NT2/D1 (cell line): ENCODE measurements around the gene JDP2.

Experiments
- DNase-seq: peaks from one replicate; pipeline ENCODE4 v3.0.0-alpha.2; 2011; ENCODE audit warnings: low read depth, low spot score
- H3K27me3 ChIP-seq: 2 replicates; pipeline ENCODE4 v1.6.0; 2011; ENCODE audit warnings: mild to moderate bottlenecking; ENCODE audit not compliant: insufficient read length, insufficient read depth
- H3K36me3 ChIP-seq: 2 replicates; pipeline ENCODE4 v1.6.1; 2011; ENCODE audit warnings: mild to moderate bottlenecking, low read length, mixed read lengths; ENCODE audit not compliant: insufficient read depth, insufficient read length
- H3K4me1 ChIP-seq: 2 replicates; pipeline ENCODE4 v1.5.1; 2011; ENCODE audit not compliant: insufficient read depth, insufficient read length
- H3K4me3 ChIP-seq: 2 replicates; pipeline ENCODE4 v1.5.1; 2011; ENCODE audit warnings: low read depth; ENCODE audit not compliant: insufficient read length
- H3K9ac ChIP-seq: 2 replicates; pipeline ENCODE4 v1.6.0; 2011; ENCODE audit warnings: low read depth; ENCODE audit not compliant: insufficient read length
- H3K9me3 ChIP-seq: 2 replicates; pipeline ENCODE4 v1.5.1; 2011; ENCODE audit warnings: mild to moderate bottlenecking, low read length; ENCODE audit not compliant: insufficient read depth
- SUZ12 ChIP-seq: IDR thresholded peaks from 2 replicates; pipeline ENCODE4 v1.6.1; 2011; ENCODE audit not compliant: insufficient read length, insufficient read depth; ENCODE audit errors: extremely low read depth
- YY1 ChIP-seq: IDR thresholded peaks from 2 replicates; pipeline ENCODE4 v1.6.1; 2011; ENCODE audit not compliant: insufficient read length, insufficient read depth
- ZNF274 ChIP-seq: IDR thresholded peaks from 2 replicates; pipeline ENCODE4 v1.6.1; 2011; ENCODE audit warnings: mild to moderate bottlenecking, low read depth, low read length

The JDP2 gene

GRCh38 chr14:75491376-75491978, 63.7 kb downstream of the JDP2 start:
- no peaks in the 10 kb centered on the region for H3K9me3 ChIP-seq
- H3K4me1 ChIP-seq: no peaks in the 10 kb centered on the region
- no peaks in the 10 kb centered on the region for H3K36me3 ChIP-seq
- DNase-seq: no peak
- no peak for TF ChIP-seq YY1
- no peak for TF ChIP-seq SUZ12
- no peak for TF ChIP-seq ZNF274
- no peaks in the 10 kb centered on the region for H3K27me3 ChIP-seq
- H3K4me3 ChIP-seq: no peak overlapping the region
- H3K9ac ChIP-seq: no peak overlapping the region

- Histone ChIP-seq H3K4me3 (no peak overlapping the region), H3K27me3 (no peaks in the 10 kb centered on the region), H3K9me3 (no peaks in the 10 kb centered on the region), H3K36me3 (no peaks in the 10 kb centered on the region), H3K9ac (no peak overlapping the region), H3K4me1 (no peaks in the 10 kb centered on the region)
- no peak for TF ChIP-seq ZNF274
- no peak for DNase-seq
These were observed 65.2 kb downstream of the JDP2 start for GRCh38 chr14:75492832-75493591.

GRCh38 chr14:75493592-75494087, 65.8 kb downstream of the JDP2 start:
- H3K27me3 ChIP-seq: no peaks in the 10 kb centered on the region
- H3K9me3 ChIP-seq: no peaks in the 10 kb centered on the region
- TF ChIP-seq SUZ12 (no peak), YY1 (no peak), ZNF274 (no peak)
- no peak for DNase-seq
- no peaks in the 10 kb centered on the region for H3K4me1 ChIP-seq
- H3K9ac ChIP-seq: no peak overlapping the region
- no peaks in the 10 kb centered on the region for H3K36me3 ChIP-seq
- no peak overlapping the region for H3K4me3 ChIP-seq

- no peaks in the 10 kb centered on the region for H3K9me3 ChIP-seq
- H3K9ac ChIP-seq: no peak overlapping the region
- no peak for DNase-seq
- no peaks in the 10 kb centered on the region for H3K4me1 ChIP-seq
- TF ChIP-seq SUZ12: no peak
- TF ChIP-seq YY1: no peak
- no peak for TF ChIP-seq ZNF274
- no peak overlapping the region for H3K4me3 ChIP-seq
- no peaks in the 10 kb centered on the region for H3K36me3 ChIP-seq
- no peaks in the 10 kb centered on the region for H3K27me3 ChIP-seq
These were observed 67.1 kb downstream of the JDP2 start for GRCh38 chr14:75494896-75495295.

GRCh38 chr14:75495399-75495798, 67.6 kb downstream of the JDP2 start:
- TF ChIP-seq ZNF274: no peak
- no peak for TF ChIP-seq SUZ12
- TF ChIP-seq YY1: no peak
- H3K9me3 ChIP-seq: no peaks in the 10 kb centered on the region
- no peaks in the 10 kb centered on the region for H3K36me3 ChIP-seq
- no peak overlapping the region for H3K4me3 ChIP-seq
- no peak overlapping the region for H3K9ac ChIP-seq
- no peaks in the 10 kb centered on the region for H3K4me1 ChIP-seq
- DNase-seq: no peak
- H3K27me3 ChIP-seq: no peaks in the 10 kb centered on the region

GRCh38 chr14:75495882-75496281, 68.1 kb downstream of the JDP2 start:
- no peak overlapping the region for H3K9ac ChIP-seq
- H3K4me1 ChIP-seq: no peaks in the 10 kb centered on the region
- no peak for TF ChIP-seq SUZ12
- H3K9me3 ChIP-seq: no peaks in the 10 kb centered on the region
- H3K27me3 ChIP-seq: no peaks in the 10 kb centered on the region
- no peak overlapping the region for H3K4me3 ChIP-seq
- no peak for DNase-seq
- H3K36me3 ChIP-seq: no peaks in the 10 kb centered on the region

- TF ChIP-seq ZNF274: no peak
- no peak for TF ChIP-seq YY1
- TF ChIP-seq SUZ12: no peak
- no peak for DNase-seq
- no peaks in the 10 kb centered on the region for H3K4me1 ChIP-seq
- no peak overlapping the region for H3K9ac ChIP-seq
- H3K9me3 ChIP-seq: no peaks in the 10 kb centered on the region
- H3K36me3 ChIP-seq: no peaks in the 10 kb centered on the region
- no peaks in the 10 kb centered on the region for H3K27me3 ChIP-seq
- H3K4me3 ChIP-seq: no peak overlapping the region
These were observed 68.9 kb downstream of the JDP2 start for GRCh38 chr14:75496755-75497154.
